RWPE2 (cell line): ENCODE results near the gene NUBP2.

Source experiments
- ATAC-seq: fragments of 200-7000 bp; cut with Tn5 transposase; 3 replicates; pipeline ENCODE4 v1.9.1; 2021; ENCODE audit warnings: low read depth
- DNase-seq: peaks from one replicate; pipeline ENCODE4 v3.0.0-alpha.2; 2020; ENCODE audit warnings: low spot score
- H3K27ac ChIP-seq: fragments of 450-650 bp; 2 replicates; pipeline ENCODE4 v1.5.1; 2017; ENCODE audit warnings: mild to moderate bottlenecking; ENCODE audit not compliant: poor library complexity, severe bottlenecking
- H3K27me3 ChIP-seq: fragments of 250-450 bp; sonication (Bioruptor Pico); 2 replicates; pipeline ENCODE4 v1.5.1; 2021; ENCODE audit warnings: mild to moderate bottlenecking, moderate library complexity; ENCODE audit not compliant: insufficient read depth, poor library complexity, severe bottlenecking
- H3K36me3 ChIP-seq: fragments of 250-450 bp; sonication (Bioruptor Pico); 2 replicates; pipeline ENCODE4 v1.5.1; 2020; ENCODE audit warnings: low read depth, mild to moderate bottlenecking, moderate library complexity
- H3K4me1 ChIP-seq: fragments of 250-450 bp; sonication (Bioruptor Pico); 2 replicates; pipeline ENCODE4 v1.5.1; 2021; ENCODE audit warnings: mild to moderate bottlenecking, moderate library complexity; ENCODE audit not compliant: insufficient read depth, poor library complexity, severe bottlenecking
- H3K4me3 ChIP-seq: fragments of 250-450 bp; sonication (Bioruptor Pico); 2 replicates; pipeline ENCODE4 v1.5.1; 2021; ENCODE audit warnings: mild to moderate bottlenecking, moderate library complexity; ENCODE audit not compliant: severe bottlenecking
- H3K9me3 ChIP-seq: fragments of 250-450 bp; sonication (Bioruptor Pico); 2 replicates; pipeline ENCODE4 v1.5.1; 2021; ENCODE audit warnings: mild to moderate bottlenecking, moderate library complexity; ENCODE audit not compliant: severe bottlenecking
- CTCF ChIP-seq: fragments of 450-650 bp; IDR thresholded peaks from one replicate; pipeline ENCODE4 v1.5.1; 2017; ENCODE audit warnings: mild to moderate bottlenecking, moderate library complexity; ENCODE audit not compliant: poor library complexity, severe bottlenecking

Gene NUBP2

GRCh38 chr16:1809281-1809801 is 26.6 kb downstream of the NUBP2 start:
- Histone ChIP-seq H3K36me3 (peaks cover 41% of the 10 kb centered on the region), H3K27me3 (no peaks in the 10 kb centered on the region), H3K9me3 (no peaks in the 10 kb centered on the region), H3K27ac (no peak overlapping the region), H3K4me3 (no peak overlapping the region), H3K4me1 (no peaks in the 10 kb centered on the region)
- TF ChIP-seq CTCF: no peak
- DNase-seq (no peak), ATAC-seq (no peak)

- Histone ChIP-seq H3K27ac (no peak overlapping the region), H3K4me1 (no peaks in the 10 kb centered on the region), H3K9me3 (no peaks in the 10 kb centered on the region), H3K36me3 (peaks cover 43% of the 10 kb centered on the region), H3K27me3 (no peaks in the 10 kb centered on the region), H3K4me3 (no peak overlapping the region)
- no peak for TF ChIP-seq CTCF
- ATAC-seq (no peak), DNase-seq (no peak)
Observed at GRCh38 chr16:1810106-1810505, 27.3 kb downstream of the NUBP2 start.

- DNase-seq (no peak), ATAC-seq (no peak)
- Histone ChIP-seq H3K9me3 (no peaks in the 10 kb centered on the region), H3K27me3 (no peaks in the 10 kb centered on the region), H3K27ac (no peak overlapping the region), H3K36me3 (peaks cover 47% of the 10 kb centered on the region), H3K4me1 (no peaks in the 10 kb centered on the region), H3K4me3 (no peak overlapping the region)
- no peak for TF ChIP-seq CTCF
Observed at GRCh38 chr16:1810536-1810935, 27.8 kb downstream of the NUBP2 start.

- no peaks in the 10 kb centered on the region for H3K9me3 ChIP-seq
- H3K36me3 ChIP-seq: peaks cover 32% of the 10 kb centered on the region
- DNase-seq (peak; percentile 79), ATAC-seq (peak; percentile 87)
- TF ChIP-seq CTCF: peak; percentile 76
- no peak overlapping the region for H3K27ac ChIP-seq
- H3K4me3 ChIP-seq: no peak overlapping the region
- no peaks in the 10 kb centered on the region for H3K27me3 ChIP-seq
- H3K4me1 ChIP-seq: no peaks in the 10 kb centered on the region
Observed at GRCh38 chr16:1812732-1813163, 30.0 kb downstream of the NUBP2 start.

- H3K27me3 ChIP-seq: no peaks in the 10 kb centered on the region
- H3K36me3 ChIP-seq: peaks cover 28% of the 10 kb centered on the region
- H3K4me3 ChIP-seq: no peak overlapping the region
- no peak for ATAC-seq
- no peaks in the 10 kb centered on the region for H3K9me3 ChIP-seq
- H3K27ac ChIP-seq: no peak overlapping the region
- TF ChIP-seq CTCF: no peak
- DNase-seq: no peak
- H3K4me1 ChIP-seq: no peaks in the 10 kb centered on the region
Observed at GRCh38 chr16:1815461-1815860, 32.7 kb downstream of the NUBP2 start.
